ENCODE results near the gene EHF. TPM values are rescaled to one million over a fixed set of nuclear protein-coding genes. Genes with fewer than 3 reads are reported as not detected.

The EHF gene
- polyA plus RNA-seq, 2 donors, result 115 to 121 TPM

GRCh38 chr11:34644669-34645406 is 23.9 kb downstream of the EHF start:
- Histone ChIP-seq H3K9me3 (ENCODE audit: control insufficient read depth in 2 of 2, insufficient read depth in 1 of 2, low read depth in 1 of 2, low read length in 1 of 2) (no peaks in the 10 kb centered on the region), H3K4me3 (ENCODE audit: low read depth in 1 of 2, low read length in 2 of 2) (no peak overlapping the region), H3K27ac (ENCODE audit: low read depth in 2 of 2, low read length in 1 of 2) (peak overlapping the region; percentile 46 to 75), H3K27me3 (ENCODE audit: control insufficient read depth in 1 of 2, insufficient read depth in 2 of 2, low read length in 2 of 2) (no peaks in the 10 kb centered on the region), H3K4me1 (ENCODE audit: control insufficient read depth in 2 of 2, insufficient read depth in 2 of 2, low read length in 1 of 2) (peaks cover 1 to 22% of the 10 kb centered on the region in 2 donors), H3K36me3 (ENCODE audit: control insufficient read depth in 2 of 2, insufficient read depth in 2 of 2, low read length in 1 of 2) (peaks cover 0 to 17% of the 10 kb centered on the region in 2 donors)
- 58 to 66% methylated on average over 9 of the region's 9 CpGs for WGBS, 2 donors

- H3K4me3 ChIP-seq (ENCODE audit: low read depth in 1 of 2, low read length in 2 of 2), result no peak overlapping the region
- no peak overlapping the region for H3K27ac ChIP-seq (ENCODE audit: low read depth in 2 of 2, low read length in 1 of 2)
- no peaks in the 10 kb centered on the region for H3K9me3 ChIP-seq (ENCODE audit: control insufficient read depth in 2 of 2, insufficient read depth in 1 of 2, low read depth in 1 of 2, low read length in 1 of 2)
- H3K27me3 ChIP-seq (ENCODE audit: control insufficient read depth in 1 of 2, insufficient read depth in 2 of 2, low read length in 2 of 2), result no peaks in the 10 kb centered on the region
- H3K4me1 ChIP-seq (ENCODE audit: control insufficient read depth in 2 of 2, insufficient read depth in 2 of 2, low read length in 1 of 2), result peaks cover 3 to 26% of the 10 kb centered on the region in 2 donors
- WGBS, 2 donors, result 84 to 87% methylated on average over 8 of the region's 8 CpGs
- peaks cover 0 to 24% of the 10 kb centered on the region in 2 donors for H3K36me3 ChIP-seq (ENCODE audit: control insufficient read depth in 2 of 2, insufficient read depth in 2 of 2, low read length in 1 of 2)
These were observed 25.5 kb downstream of the EHF start for GRCh38 chr11:34646431-34646830.

- no peak overlapping the region for H3K4me3 ChIP-seq (ENCODE audit: low read depth in 1 of 2, low read length in 2 of 2)
- H3K36me3 ChIP-seq (ENCODE audit: control insufficient read depth in 2 of 2, insufficient read depth in 2 of 2, low read length in 1 of 2), result peaks cover 0 to 24% of the 10 kb centered on the region in 2 donors
- WGBS, 2 donors, result 46% methylated on average over 2 of the region's 2 CpGs
- H3K9me3 ChIP-seq (ENCODE audit: control insufficient read depth in 2 of 2, insufficient read depth in 1 of 2, low read depth in 1 of 2, low read length in 1 of 2), result no peaks in the 10 kb centered on the region
- peak overlapping the region; percentile 23 to 76 for H3K27ac ChIP-seq (ENCODE audit: low read depth in 2 of 2, low read length in 1 of 2)
- H3K27me3 ChIP-seq (ENCODE audit: control insufficient read depth in 1 of 2, insufficient read depth in 2 of 2, low read length in 2 of 2), result no peaks in the 10 kb centered on the region
- H3K4me1 ChIP-seq (ENCODE audit: control insufficient read depth in 2 of 2, insufficient read depth in 2 of 2, low read length in 1 of 2), result peaks cover 5 to 26% of the 10 kb centered on the region in 2 donors
These were observed 26.2 kb downstream of the EHF start for GRCh38 chr11:34647131-34647530.

GRCh38 chr11:34647532-34647931 is 26.6 kb downstream of the EHF start:
- WGBS, 2 donors, result 50 to 73% methylated on average over 3 of the region's 3 CpGs
- Histone ChIP-seq H3K27ac (ENCODE audit: low read depth in 2 of 2, low read length in 1 of 2) (peak overlapping the region; percentile 23 to 82), H3K4me1 (ENCODE audit: control insufficient read depth in 2 of 2, insufficient read depth in 2 of 2, low read length in 1 of 2) (peaks cover 5 to 26% of the 10 kb centered on the region in 2 donors), H3K36me3 (ENCODE audit: control insufficient read depth in 2 of 2, insufficient read depth in 2 of 2, low read length in 1 of 2) (peaks cover 0 to 24% of the 10 kb centered on the region in 2 donors), H3K9me3 (ENCODE audit: control insufficient read depth in 2 of 2, insufficient read depth in 1 of 2, low read depth in 1 of 2, low read length in 1 of 2) (no peaks in the 10 kb centered on the region), H3K27me3 (ENCODE audit: control insufficient read depth in 1 of 2, insufficient read depth in 2 of 2, low read length in 2 of 2) (no peaks in the 10 kb centered on the region), H3K4me3 (ENCODE audit: low read depth in 1 of 2, low read length in 2 of 2) (no peak overlapping the region)

GRCh38 chr11:34648036-34648435 is 27.1 kb downstream of the EHF start:
- Histone ChIP-seq H3K36me3 (ENCODE audit: control insufficient read depth in 2 of 2, insufficient read depth in 2 of 2, low read length in 1 of 2) (peaks cover 0 to 24% of the 10 kb centered on the region in 2 donors), H3K4me3 (ENCODE audit: low read depth in 1 of 2, low read length in 2 of 2) (no peak overlapping the region), H3K27ac (ENCODE audit: low read depth in 2 of 2, low read length in 1 of 2) (peak overlapping the region; percentile 23 to 82), H3K27me3 (ENCODE audit: control insufficient read depth in 1 of 2, insufficient read depth in 2 of 2, low read length in 2 of 2) (no peaks in the 10 kb centered on the region), H3K9me3 (ENCODE audit: control insufficient read depth in 2 of 2, insufficient read depth in 1 of 2, low read depth in 1 of 2, low read length in 1 of 2) (no peaks in the 10 kb centered on the region), H3K4me1 (ENCODE audit: control insufficient read depth in 2 of 2, insufficient read depth in 2 of 2, low read length in 1 of 2) (peaks cover 5 to 26% of the 10 kb centered on the region in 2 donors)
- 98 to 100% methylated on average over 1 of the region's 1 CpG for WGBS, 2 donors

- H3K27ac ChIP-seq (ENCODE audit: low read depth in 2 of 2, low read length in 1 of 2), result peak overlapping the region; percentile 86 to 95
- no peaks in the 10 kb centered on the region for H3K9me3 ChIP-seq (ENCODE audit: control insufficient read depth in 2 of 2, insufficient read depth in 1 of 2, low read depth in 1 of 2, low read length in 1 of 2)
- no peak overlapping the region for H3K4me3 ChIP-seq (ENCODE audit: low read depth in 1 of 2, low read length in 2 of 2)
- peaks cover 5 to 19% of the 10 kb centered on the region in 2 donors for H3K4me1 ChIP-seq (ENCODE audit: control insufficient read depth in 2 of 2, insufficient read depth in 2 of 2, low read length in 1 of 2)
- no peaks in the 10 kb centered on the region for H3K27me3 ChIP-seq (ENCODE audit: control insufficient read depth in 1 of 2, insufficient read depth in 2 of 2, low read length in 2 of 2)
- WGBS, 2 donors, result 51 to 72% methylated on average over 2 of the region's 2 CpGs
- H3K36me3 ChIP-seq (ENCODE audit: control insufficient read depth in 2 of 2, insufficient read depth in 2 of 2, low read length in 1 of 2), result peaks cover 0 to 24% of the 10 kb centered on the region in 2 donors
These were observed 28.7 kb downstream of the EHF start for GRCh38 chr11:34649597-34649996.

- Histone ChIP-seq H3K36me3 (ENCODE audit: control insufficient read depth in 2 of 2, insufficient read depth in 2 of 2, low read length in 1 of 2) (peaks cover 0 to 24% of the 10 kb centered on the region in 2 donors), H3K27ac (ENCODE audit: low read depth in 2 of 2, low read length in 1 of 2) (peak overlapping the region; percentile 86 to 95), H3K4me1 (ENCODE audit: control insufficient read depth in 2 of 2, insufficient read depth in 2 of 2, low read length in 1 of 2) (peaks cover 5 to 19% of the 10 kb centered on the region in 2 donors), H3K4me3 (ENCODE audit: low read depth in 1 of 2, low read length in 2 of 2) (no peak overlapping the region), H3K27me3 (ENCODE audit: control insufficient read depth in 1 of 2, insufficient read depth in 2 of 2, low read length in 2 of 2) (no peaks in the 10 kb centered on the region), H3K9me3 (ENCODE audit: control insufficient read depth in 2 of 2, insufficient read depth in 1 of 2, low read depth in 1 of 2, low read length in 1 of 2) (no peaks in the 10 kb centered on the region)
- WGBS, 2 donors, result 32 to 52% methylated on average over 6 of the region's 6 CpGs
These were observed 29.6 kb downstream of the EHF start for GRCh38 chr11:34650528-34650927.

- Histone ChIP-seq H3K36me3 (ENCODE audit: control insufficient read depth in 2 of 2, insufficient read depth in 2 of 2, low read length in 1 of 2) (peaks cover 0 to 18% of the 10 kb centered on the region in 2 donors), H3K27me3 (ENCODE audit: control insufficient read depth in 1 of 2, insufficient read depth in 2 of 2, low read length in 2 of 2) (no peaks in the 10 kb centered on the region), H3K4me1 (ENCODE audit: control insufficient read depth in 2 of 2, insufficient read depth in 2 of 2, low read length in 1 of 2) (peaks cover 5 to 13% of the 10 kb centered on the region in 2 donors), H3K9me3 (ENCODE audit: control insufficient read depth in 2 of 2, insufficient read depth in 1 of 2, low read depth in 1 of 2, low read length in 1 of 2) (no peaks in the 10 kb centered on the region), H3K4me3 (ENCODE audit: low read depth in 1 of 2, low read length in 2 of 2) (no peak overlapping the region), H3K27ac (ENCODE audit: low read depth in 2 of 2, low read length in 1 of 2) (peak overlapping the region; percentile 27 to 55)
- WGBS, 2 donors, result 71 to 73% methylated on average over 3 of the region's 3 CpGs
These were observed 30.7 kb downstream of the EHF start for GRCh38 chr11:34651551-34651950.

- H3K9me3 ChIP-seq (ENCODE audit: control insufficient read depth in 2 of 2, insufficient read depth in 1 of 2, low read depth in 1 of 2, low read length in 1 of 2), result no peaks in the 10 kb centered on the region
- WGBS, 2 donors, result 71 to 75% methylated on average over 6 of the region's 6 CpGs
- no peak overlapping the region for H3K4me3 ChIP-seq (ENCODE audit: low read depth in 1 of 2, low read length in 2 of 2)
- H3K27me3 ChIP-seq (ENCODE audit: control insufficient read depth in 1 of 2, insufficient read depth in 2 of 2, low read length in 2 of 2), result no peaks in the 10 kb centered on the region
- peaks cover 5 to 15% of the 10 kb centered on the region in 2 donors for H3K4me1 ChIP-seq (ENCODE audit: control insufficient read depth in 2 of 2, insufficient read depth in 2 of 2, low read length in 1 of 2)
- H3K27ac ChIP-seq (ENCODE audit: low read depth in 2 of 2, low read length in 1 of 2), result peak overlapping the region; percentile 80 to 90
- H3K36me3 ChIP-seq (ENCODE audit: control insufficient read depth in 2 of 2, insufficient read depth in 2 of 2, low read length in 1 of 2), result peaks cover 0 to 17% of the 10 kb centered on the region in 2 donors
These were observed 31.5 kb downstream of the EHF start for GRCh38 chr11:34652191-34652973.

Data from esophagus (tissue), 2 donors.